ENCODE results near the gene SF3B2.

- no peak for TF ChIP-seq CTCF (IDR thresholded peaks at IDR 0.05)
- no peak for TF ChIP-seq POLR2A (IDR thresholded peaks at IDR 0.05; ENCODE audit: low read depth)
- no peak for TF ChIP-seq EP300 (IDR thresholded peaks at IDR 0.05)
These were observed 40.9 kb upstream of the SF3B2 start for GRCh38 chr11:66011239-66011784.

Measured in esophagus muscularis mucosa (tissue), 4 donors.